ENCODE data around the gene ZSCAN2. TPM values are rescaled to one million over a fixed set of nuclear protein-coding genes. Genes with fewer than 3 reads are reported as not detected.

ZSCAN2 gene
- total RNA-seq, 4 donors from 2014 or later, result 1.1 to 55.9 (median 8.1) TPM

DNA sequence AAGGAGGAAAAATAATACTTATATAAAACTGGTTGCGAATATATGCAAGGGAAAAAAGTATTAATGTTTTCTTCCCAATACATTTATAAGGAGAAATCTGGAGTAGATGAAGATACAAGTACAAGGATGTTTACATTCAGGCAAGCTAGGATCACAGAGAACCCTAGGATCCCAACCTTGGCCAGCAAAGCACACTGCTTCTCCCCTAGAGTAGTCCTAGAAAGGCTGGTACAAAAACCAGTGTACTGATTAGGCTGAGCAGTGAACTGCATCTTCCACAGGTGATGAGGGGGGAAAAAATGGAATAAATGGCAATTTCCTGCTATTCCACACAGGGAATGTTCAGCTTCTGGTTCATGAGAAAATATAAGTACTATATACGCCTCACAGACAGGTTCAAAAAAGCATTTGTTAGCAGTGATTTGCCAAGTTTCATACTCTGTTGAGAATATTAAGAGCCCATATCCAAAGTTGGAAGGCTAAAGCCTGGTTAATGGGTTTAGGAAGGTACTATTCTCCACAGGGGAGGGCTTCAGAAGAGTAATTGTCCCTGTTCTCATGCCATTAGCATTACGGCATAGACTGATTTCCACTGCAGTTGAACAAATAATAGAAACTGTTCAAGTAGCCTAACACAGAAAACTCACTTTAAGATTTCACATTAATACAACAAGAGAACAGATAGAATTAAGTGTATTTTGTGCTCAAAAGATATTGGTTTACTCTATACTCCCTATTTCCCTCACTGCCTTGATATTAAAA, 67.6 kb downstream of the ZSCAN2 start:
- TF ChIP-seq POLR2A (IDR thresholded peaks at IDR 0.05), result no peak
- TF ChIP-seq, protein P1, sequence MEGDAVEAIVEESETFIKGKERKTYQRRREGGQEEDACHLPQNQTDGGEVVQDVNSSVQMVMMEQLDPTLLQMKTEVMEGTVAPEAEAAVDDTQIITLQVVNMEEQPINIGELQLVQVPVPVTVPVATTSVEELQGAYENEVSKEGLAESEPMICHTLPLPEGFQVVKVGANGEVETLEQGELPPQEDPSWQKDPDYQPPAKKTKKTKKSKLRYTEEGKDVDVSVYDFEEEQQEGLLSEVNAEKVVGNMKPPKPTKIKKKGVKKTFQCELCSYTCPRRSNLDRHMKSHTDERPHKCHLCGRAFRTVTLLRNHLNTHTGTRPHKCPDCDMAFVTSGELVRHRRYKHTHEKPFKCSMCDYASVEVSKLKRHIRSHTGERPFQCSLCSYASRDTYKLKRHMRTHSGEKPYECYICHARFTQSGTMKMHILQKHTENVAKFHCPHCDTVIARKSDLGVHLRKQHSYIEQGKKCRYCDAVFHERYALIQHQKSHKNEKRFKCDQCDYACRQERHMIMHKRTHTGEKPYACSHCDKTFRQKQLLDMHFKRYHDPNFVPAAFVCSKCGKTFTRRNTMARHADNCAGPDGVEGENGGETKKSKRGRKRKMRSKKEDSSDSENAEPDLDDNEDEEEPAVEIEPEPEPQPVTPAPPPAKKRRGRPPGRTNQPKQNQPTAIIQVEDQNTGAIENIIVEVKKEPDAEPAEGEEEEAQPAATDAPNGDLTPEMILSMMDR (IDR thresholded peaks at IDR 0.05), result no peak
- no peak for TF ChIP-seq POLR2AphosphoS5 (IDR thresholded peaks at IDR 0.05)
- TF ChIP-seq EP300 (IDR thresholded peaks at IDR 0.05; ENCODE audit: low read depth), result no peak
- Histone ChIP-seq H3K4me3 (no peak overlapping the region), H3K9me3 (no peaks in the 10 kb centered on the region), H3K27me3 (no peaks in the 10 kb centered on the region), H3K4me1 (no peaks in the 10 kb centered on the region), H3K36me3 (peaks cover 0 to 24% (median 8%) of the 10 kb centered on the region in 4 donors), H3K27ac (no peak overlapping the region)
- in situ Hi-C loops (cut with MboI; ENCODE audit: low pct_ligation_motif_present in 1 of 4, low pct_unique_long_range_greater_than_20kb in 1 of 4, low sequenced_read_pairs in 3 of 4) (loop anchor here in 1 of 4 donors (25.0 kb wide), 1 partner anchor 94 kb away; no protein-coding TSS in a partner anchor), intact Hi-C loops (cut with DNase I; ENCODE audit: low total_unique reads) (loop anchor here (10.0 kb wide), 1 partner anchor 46 kb away; the partner anchor contains the start of gene SEC11A)
- WGBS, 2 donors (ENCODE audit: low coverage in 1 of 2), result 95 to 99% methylated on average over 3 of the region's 3 CpGs
- no peak for DNase-seq

GRCh38 chr15:84669726-84670125, 68.9 kb downstream of the ZSCAN2 start:
- in situ Hi-C loops (cut with MboI; ENCODE audit: low pct_ligation_motif_present in 1 of 4, low pct_unique_long_range_greater_than_20kb in 1 of 4, low sequenced_read_pairs in 3 of 4), result loop anchor here in 1 of 4 donors (25.0 kb wide), 1 partner anchor 93 kb away; no protein-coding TSS in a partner anchor
- no peaks in the 10 kb centered on the region for H3K27me3 ChIP-seq
- no peak for DNase-seq
- no peak overlapping the region for H3K27ac ChIP-seq
- TF ChIP-seq EP300 (IDR thresholded peaks at IDR 0.05; ENCODE audit: low read depth) (no peak), POLR2AphosphoS5 (IDR thresholded peaks at IDR 0.05) (no peak), POLR2A (IDR thresholded peaks at IDR 0.05) (no peak)
- TF ChIP-seq, protein P1 (IDR thresholded peaks at IDR 0.05), result no peak
- no peak overlapping the region for H3K4me3 ChIP-seq
- no peaks in the 10 kb centered on the region for H3K9me3 ChIP-seq
- WGBS, 2 donors (ENCODE audit: low coverage in 1 of 2), result 74 to 89% methylated on average over 3 to 8 of the region's 8 CpGs
- peaks cover 0 to 37% (median 12%) of the 10 kb centered on the region in 4 donors for H3K36me3 ChIP-seq
- H3K4me1 ChIP-seq, result no peaks in the 10 kb centered on the region
- intact Hi-C loops (cut with DNase I; ENCODE audit: low total_unique reads), result loop anchor here (10.0 kb wide), 1 partner anchor 45 kb away; the partner anchor contains the start of gene SEC11A

GRCh38 chr15:84671211-84671610, 70.4 kb downstream of the ZSCAN2 start:
- DNase-seq, result no peak
- no peak for TF ChIP-seq POLR2A (IDR thresholded peaks at IDR 0.05)
- TF ChIP-seq EP300 (IDR thresholded peaks at IDR 0.05; ENCODE audit: low read depth), result no peak
- no peak for TF ChIP-seq POLR2AphosphoS5 (IDR thresholded peaks at IDR 0.05)
- TF ChIP-seq, protein P1 (IDR thresholded peaks at IDR 0.05), result no peak
- no peak overlapping the region for H3K27ac ChIP-seq
- peaks cover 0 to 40% (median 16%) of the 10 kb centered on the region in 4 donors for H3K36me3 ChIP-seq
- in situ Hi-C loops (cut with MboI; ENCODE audit: low pct_ligation_motif_present in 1 of 4, low pct_unique_long_range_greater_than_20kb in 1 of 4, low sequenced_read_pairs in 3 of 4), result loop anchor here in 1 of 4 donors (25.0 kb wide), 1 partner anchor 91 kb away; no protein-coding TSS in a partner anchor
- H3K27me3 ChIP-seq, result no peaks in the 10 kb centered on the region
- H3K4me1 ChIP-seq, result no peaks in the 10 kb centered on the region
- no peaks in the 10 kb centered on the region for H3K9me3 ChIP-seq
- intact Hi-C loops (cut with DNase I; ENCODE audit: low total_unique reads), result no loop called here
- H3K4me3 ChIP-seq, result no peak overlapping the region

Other genes starting within 250 kb of the ZSCAN2 start
- 10 to 100 TPM; 12.7 to 37.4 (median 26.5) TPM for gene WDR73, start 53.3 kb downstream of the ZSCAN2 start, total RNA-seq
- gene NMB, start 57.2 kb downstream of the ZSCAN2 start, total RNA-seq, result 1 to 10 TPM in 2 of 4 donors, not detected in 2; 2.3 to 2.4 TPM
- gene SEC11A, start 115.1 kb downstream of the ZSCAN2 start, total RNA-seq, result 100 to 1,000 TPM in 2 of 4 donors, 10 to 100 TPM in 2; 19.9 to 124 (median 83.0) TPM
- 10 to 100 TPM; 23.5 to 41.1 (median 26.5) TPM for gene ZNF592, start 147.6 kb downstream of the ZSCAN2 start, total RNA-seq
- 1 to 10 TPM; 1.1 to 4.6 (median 2.8) TPM for gene ALPK3, start 216.3 kb downstream of the ZSCAN2 start, total RNA-seq